ENCODE measurements around the gene OR4E2.
"Not testable (repeated sequence)": the region's sequence is repeated elsewhere in the genome, so short reads cannot be mapped to it uniquely, and the experiment has no call there.

Gene OR4E2

DNA sequence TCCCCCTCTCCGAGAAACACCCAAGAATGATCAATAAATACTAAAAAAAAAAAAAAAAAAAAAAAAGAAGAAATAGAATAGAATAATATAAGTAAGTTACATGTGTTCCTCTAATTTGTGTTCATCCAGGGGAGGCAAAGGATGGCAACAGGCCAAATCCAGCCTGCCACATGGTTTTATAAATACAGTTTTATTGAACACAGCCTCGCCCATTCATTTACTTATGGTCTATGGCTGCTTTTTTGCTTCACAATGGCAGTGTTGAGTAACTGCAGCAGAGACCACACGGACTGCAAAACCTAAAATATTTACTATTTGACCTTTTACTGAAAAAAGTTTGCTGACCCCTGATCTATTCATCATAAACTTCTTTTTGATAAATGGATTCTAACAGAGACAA, 44.9 kb downstream of the OR4E2 start:
- DNase-seq: not testable (repeated sequence)

DNA sequence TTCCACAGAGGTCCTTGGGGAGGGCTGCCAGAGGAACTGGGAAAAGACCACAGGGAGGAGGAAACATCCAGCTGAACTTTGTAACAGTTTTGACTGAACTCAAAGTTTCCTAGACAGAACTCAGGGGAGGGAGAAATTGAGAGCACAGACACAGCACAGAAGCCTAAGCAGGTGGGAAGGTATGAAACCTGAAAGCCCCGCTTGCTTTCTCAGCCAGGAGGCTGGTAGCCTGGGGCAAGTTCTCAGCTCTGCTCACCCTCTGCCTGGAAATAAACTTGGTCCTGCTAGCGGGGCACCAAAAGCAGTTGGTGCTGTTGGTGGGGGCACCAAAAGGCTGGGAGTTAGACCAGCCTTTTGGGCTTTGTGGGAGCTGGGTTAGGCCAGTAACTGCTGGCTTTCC, 45.9 kb downstream of the OR4E2 start:
- DNase-seq: no peak

DNA sequence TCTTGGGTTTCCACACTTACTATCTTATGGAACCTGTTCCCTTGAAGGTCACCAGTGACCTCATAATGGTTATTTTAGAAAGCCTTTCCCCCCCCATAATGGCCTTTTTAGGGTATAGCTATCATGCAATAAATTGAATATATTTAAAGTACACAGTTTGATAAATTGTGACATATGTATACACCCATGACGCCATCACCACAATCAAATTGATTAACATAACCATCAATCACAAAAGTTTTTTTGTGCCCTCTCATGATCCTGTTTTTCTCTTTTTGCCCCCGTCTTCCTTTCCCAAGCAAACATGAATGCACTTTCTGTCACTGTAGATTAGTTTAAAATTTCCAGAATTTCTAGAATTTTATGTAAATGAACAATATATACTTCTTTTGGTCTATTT, 48.7 kb downstream of the OR4E2 start:
- DNase-seq: no peak

DNA sequence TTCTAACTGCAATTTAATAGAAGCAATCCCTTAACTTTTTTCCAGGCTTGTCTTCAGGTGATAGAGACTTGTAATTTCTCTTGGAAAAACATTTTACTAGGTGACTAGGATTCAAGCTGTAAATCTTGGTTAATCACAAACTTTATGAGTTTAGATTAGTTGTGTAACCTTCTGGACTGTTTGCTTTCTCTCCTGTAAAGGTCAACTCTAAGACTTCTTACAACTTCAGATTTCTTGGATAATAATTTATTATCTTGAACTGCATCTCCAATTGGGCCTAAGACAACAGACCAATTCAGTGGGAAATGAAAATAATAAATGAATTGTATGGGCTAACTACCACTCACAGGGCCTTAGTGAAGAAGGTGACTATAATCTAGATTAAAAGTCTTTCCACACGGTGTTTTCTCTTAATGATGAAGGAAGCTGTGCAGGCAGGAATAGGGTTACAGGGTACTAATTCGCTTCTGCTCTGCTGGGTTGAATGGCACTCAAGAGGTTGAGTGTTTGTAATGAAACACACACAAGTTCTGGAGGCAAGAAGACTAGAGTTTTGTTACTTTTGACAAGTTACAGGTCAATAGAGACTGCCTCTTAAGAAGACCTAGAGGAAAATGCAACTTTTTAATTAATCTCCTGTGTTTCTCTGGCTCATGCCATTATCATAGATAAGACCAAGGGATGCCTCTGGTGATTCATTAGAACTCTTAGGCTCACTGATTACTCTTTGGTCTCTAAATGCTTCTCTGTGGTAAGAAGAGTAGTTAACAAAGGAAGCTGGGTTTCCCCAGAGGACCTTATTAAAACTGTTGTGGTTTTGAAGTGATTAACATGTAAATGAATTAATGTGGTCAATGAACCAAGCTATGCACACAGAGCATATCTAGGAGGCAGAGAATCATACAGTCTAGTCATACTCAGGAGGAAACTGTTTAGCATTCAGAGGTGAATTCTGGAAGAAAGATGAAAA, 50.0 kb downstream of the OR4E2 start:
- no peak for DNase-seq

DNA sequence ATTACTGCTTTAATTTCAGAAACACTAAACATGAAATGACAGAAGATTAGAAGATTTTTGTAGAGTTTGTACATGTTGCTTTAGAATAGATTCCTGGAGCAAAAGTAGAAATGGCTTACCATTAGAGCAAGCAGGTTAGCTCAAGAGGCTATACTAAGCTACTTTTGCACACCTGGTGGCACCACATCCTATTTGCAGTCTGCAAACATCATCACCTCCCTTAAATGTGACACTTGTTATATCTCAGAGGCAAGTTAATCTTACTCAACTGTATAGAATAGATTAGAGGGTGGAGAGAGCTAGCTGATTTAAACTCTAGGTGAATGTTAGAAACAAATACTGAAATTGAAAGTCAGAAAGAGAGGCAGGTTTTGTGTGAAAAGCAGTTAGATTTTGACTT, 50.7 kb downstream of the OR4E2 start:
- no peak for DNase-seq

DNA sequence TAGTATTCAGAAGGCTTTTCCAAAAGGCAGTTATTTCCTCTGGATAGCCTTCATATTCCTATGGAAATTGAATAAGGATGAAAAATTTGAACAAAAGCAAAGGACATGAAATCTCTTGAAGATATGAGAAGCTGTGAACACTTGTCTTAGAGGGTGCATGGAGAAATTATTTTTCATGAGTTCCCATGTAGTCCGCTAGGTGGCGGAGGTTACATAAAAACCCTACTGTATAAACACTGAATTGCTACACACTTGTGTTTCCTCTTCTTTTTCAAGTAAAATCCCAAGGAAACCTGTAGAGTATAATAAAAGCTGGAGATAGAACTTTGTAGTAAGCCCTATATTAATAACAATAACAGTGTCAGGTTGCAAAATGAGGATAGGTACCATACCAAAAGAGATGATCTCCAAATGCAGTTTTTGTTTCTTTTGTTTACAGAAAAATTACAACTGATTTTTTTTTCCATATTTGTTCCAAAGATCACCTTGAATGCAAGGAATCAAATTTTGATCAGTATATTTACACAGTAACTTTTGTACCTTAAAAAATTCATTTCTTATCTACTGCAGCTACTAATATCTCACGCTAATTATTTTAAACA, 57.8 kb downstream of the OR4E2 start:
- peak; percentile 1 for DNase-seq

DNA sequence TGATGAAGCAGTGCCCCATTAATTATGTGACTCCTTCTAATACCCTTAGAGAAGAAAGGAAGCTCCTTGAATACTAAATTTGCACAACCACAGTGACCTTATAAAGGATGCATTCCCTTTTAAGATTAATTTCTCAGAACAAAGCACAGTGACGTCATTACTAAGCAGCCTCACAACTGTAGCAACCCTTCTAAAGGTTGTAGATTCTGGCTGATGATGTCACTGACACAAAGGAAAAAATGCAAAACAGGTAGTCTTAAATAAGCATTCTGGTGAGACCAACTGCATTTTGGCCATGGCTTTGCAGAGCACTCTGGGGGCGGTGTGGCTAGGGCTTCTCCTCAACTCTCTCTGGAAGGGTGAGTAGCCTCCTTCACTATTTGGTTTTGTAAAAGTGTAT, 58.4 kb downstream of the OR4E2 start:
- no peak for DNase-seq

DNA sequence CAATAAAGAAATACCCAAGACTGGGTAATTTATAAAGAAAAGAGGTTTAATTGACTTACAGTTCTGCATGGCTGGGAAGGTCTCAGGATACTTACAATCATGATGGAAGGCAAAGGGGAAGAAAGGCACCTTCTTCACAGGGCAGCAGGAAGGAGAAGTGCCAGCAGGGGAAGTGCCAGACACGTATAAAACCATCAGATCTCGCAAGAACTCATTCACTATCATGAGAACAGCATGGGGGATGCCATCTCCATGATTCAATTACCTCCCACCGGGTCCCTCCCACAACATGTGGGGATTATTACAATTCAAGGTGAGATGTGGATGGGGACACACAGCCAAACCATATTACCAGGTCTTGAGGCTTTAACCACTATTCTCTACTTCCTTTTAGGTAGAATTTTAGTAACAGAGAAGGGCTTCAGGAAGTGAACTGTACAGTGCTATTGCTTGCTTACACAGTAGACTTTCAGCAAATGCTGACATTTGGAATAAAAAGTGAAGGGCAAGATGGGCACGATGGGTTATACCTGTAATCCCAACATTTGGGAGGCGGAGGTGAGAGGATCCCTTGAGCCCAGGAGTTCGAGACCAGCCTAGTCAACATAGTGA, 60.8 kb downstream of the OR4E2 start:
- no peak for DNase-seq
